AG04450 (cell line): ENCODE results near the gene IFNA14. TPM values are rescaled to one million over a fixed set of nuclear protein-coding genes. Genes with fewer than 3 reads are reported as not detected.
"Not testable (repeated sequence)": the region's sequence is repeated elsewhere in the genome, so short reads cannot be mapped to it uniquely, and the experiment has no call there.

Experiments used
- CTCF ChIA-PET: fragments of 300-600, 350-600 bp; formaldehyde crosslinking; extraction: SDS; loops from one replicate; lab custom pipeline; 2022; ENCODE audit warnings: antibody characterized with exemption, inconsistent platforms; lab: Charles Lee
- POLR2A ChIA-PET: fragments of 350-600 bp; formaldehyde crosslinking; extraction: SDS; loops from one replicate; lab custom pipeline; 2021; ENCODE audit warnings: antibody characterized with exemption, inconsistent platforms; lab: Yijun Ruan, JAX
- DNase-seq: peaks from one replicate; pipeline ENCODE4 v3.0.0-alpha.2; 2011; ENCODE audit warnings: low read depth, low spot score
- H3K27ac ChIP-seq: one replicate; pipeline ENCODE4 v1.5.1; 2012; ENCODE audit warnings: low read depth, low read length, control low read depth
- H3K27me3 ChIP-seq: one replicate; pipeline ENCODE4 v1.6.0; 2012; ENCODE audit warnings: low read length; ENCODE audit not compliant: control insufficient read depth, insufficient read depth
- H3K4me3 ChIP-seq: 2 replicates; pipeline ENCODE4 v1.5.1; 2011; ENCODE audit warnings: mild to moderate bottlenecking, low read depth, low read length, control low read depth
- H3K9me3 ChIP-seq: 2 replicates; pipeline ENCODE4 v1.5.1; 2012; ENCODE audit warnings: low read length; ENCODE audit not compliant: control insufficient read depth, insufficient read depth
- polyA plus RNA-seq: library from polyadenylated mRNA; depleted of rRNA; stranded (reverse); fragments of >200 nt; gene quantifications from 2 replicates; pipeline ENCODE4 v1.2.3, GENCODE V29; 2011
- TF ChIP-seq, protein P1 (sequence below): IDR thresholded peaks from 2 replicates; pipeline ENCODE4 v1.5.1; 2011; ENCODE audit warnings: low read depth, low read length, control low read depth, inconsistent platforms

Gene IFNA14
- polyA plus RNA-seq, 1 experiment = not detected

DNA sequence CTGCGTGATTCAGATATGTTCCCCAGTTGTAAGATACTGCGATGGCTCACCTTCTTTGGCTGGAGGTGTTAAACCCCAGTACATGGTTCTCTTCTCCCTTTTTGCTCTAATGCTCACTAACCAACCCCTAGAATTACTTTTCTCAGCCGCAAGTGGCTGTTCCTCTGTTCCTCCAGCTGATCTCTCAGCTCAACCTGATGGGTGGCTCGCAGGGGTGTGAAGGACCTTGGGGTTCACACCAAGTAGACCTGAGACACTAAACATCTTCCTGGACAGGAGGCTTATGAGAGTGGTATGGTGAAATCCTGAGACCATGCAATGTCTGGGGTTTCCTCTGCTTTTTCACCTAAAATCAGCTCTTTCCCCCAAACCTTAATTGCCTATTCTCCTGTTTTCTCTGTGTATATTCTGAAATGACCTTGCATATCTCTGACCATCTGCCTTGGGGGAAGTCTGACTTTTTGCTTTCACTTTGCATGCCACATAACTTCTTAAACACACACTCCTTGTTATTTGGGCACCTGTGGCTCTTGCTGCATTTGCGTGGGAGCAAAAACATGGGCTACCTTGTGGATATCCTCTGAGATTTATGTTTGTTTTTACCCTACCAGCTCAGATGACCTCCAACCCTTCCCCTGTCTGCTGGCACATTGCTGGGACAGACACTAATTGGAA lies 15.9 kb upstream of the IFNA14 start:
- no peak for DNase-seq
- peaks cover 17% of the 10 kb centered on the region for H3K27me3 ChIP-seq
- no peaks in the 10 kb centered on the region for H3K9me3 ChIP-seq
- ChIA-PET POLR2A (no interaction called here), CTCF (no interaction called here)
- no peak overlapping the region for H3K27ac ChIP-seq
- no peak overlapping the region for H3K4me3 ChIP-seq
- TF ChIP-seq, protein P1, sequence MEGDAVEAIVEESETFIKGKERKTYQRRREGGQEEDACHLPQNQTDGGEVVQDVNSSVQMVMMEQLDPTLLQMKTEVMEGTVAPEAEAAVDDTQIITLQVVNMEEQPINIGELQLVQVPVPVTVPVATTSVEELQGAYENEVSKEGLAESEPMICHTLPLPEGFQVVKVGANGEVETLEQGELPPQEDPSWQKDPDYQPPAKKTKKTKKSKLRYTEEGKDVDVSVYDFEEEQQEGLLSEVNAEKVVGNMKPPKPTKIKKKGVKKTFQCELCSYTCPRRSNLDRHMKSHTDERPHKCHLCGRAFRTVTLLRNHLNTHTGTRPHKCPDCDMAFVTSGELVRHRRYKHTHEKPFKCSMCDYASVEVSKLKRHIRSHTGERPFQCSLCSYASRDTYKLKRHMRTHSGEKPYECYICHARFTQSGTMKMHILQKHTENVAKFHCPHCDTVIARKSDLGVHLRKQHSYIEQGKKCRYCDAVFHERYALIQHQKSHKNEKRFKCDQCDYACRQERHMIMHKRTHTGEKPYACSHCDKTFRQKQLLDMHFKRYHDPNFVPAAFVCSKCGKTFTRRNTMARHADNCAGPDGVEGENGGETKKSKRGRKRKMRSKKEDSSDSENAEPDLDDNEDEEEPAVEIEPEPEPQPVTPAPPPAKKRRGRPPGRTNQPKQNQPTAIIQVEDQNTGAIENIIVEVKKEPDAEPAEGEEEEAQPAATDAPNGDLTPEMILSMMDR = no peak

DNA sequence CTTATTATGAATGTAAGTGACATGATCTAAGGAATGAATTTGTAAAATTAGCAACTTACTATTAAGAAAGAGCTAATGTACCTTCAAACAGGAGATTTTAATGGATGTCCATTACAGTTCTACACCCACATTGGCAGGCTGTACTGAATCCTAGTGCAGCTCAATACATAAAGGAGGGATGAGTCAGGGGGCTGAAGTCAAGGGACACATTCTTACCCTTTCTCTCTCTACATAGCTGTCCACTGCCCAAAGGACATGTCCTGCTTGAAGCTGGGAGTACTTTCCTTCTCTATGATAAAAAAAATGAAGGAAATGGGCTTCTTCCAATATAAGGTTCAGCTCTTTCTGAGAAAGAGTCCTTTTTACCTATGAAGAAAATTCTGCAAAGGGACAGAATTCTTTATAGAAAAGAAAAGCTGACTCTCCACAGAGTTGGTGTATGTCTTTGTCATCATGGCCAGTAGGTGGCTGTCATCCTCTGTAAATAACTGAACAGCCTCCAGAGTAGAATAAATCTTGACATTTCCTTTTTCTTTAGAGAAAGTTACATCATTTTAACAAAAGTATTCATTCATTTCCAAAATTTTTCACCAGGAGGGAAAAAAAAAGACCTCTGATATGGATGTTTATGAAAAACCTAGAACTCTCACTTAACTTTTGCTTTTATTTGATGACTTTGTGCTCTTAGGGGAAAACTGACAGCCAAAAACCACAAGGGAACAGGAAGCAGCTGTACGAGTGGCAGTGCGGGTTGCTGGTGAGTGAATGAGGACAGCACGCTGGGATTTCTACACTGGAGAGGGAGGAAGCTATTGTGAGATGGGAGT lies 13.1 kb upstream of the IFNA14 start:
- TF ChIP-seq, protein P1 = peak; percentile 32
- Histone ChIP-seq H3K9me3 (no peaks in the 10 kb centered on the region), H3K4me3 (no peak overlapping the region), H3K27me3 (peaks cover 17% of the 10 kb centered on the region), H3K27ac (no peak overlapping the region)
- DNase-seq = no peak
- CTCF ChIA-PET = interaction anchor here (1.1 to 1.4 kb wide), 3 partner anchors 144 to 629 kb away, joined by 3 read pairs; no protein-coding TSS in a partner anchor
- POLR2A ChIA-PET = no interaction called here

DNA sequence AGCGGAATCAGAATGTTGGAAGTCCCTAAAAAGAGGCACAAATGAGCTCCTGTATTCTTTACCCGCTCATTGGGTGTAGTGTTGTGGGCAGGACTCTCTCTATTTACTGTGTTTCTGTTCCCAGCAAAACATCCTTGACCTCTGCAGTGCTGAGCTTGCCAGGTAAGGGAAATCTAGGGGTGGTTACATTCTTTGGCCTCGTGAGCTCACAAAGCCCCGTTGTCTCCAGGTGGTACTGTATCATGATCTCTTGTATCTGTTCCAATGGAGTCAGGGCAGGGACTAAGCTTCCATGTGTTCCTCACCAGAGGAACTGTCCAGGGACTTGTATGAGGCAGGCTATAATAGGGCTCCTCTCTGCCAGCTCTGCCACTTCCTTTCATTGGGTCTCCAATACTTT lies 11.8 kb upstream of the IFNA14 start:
- Histone ChIP-seq H3K27me3 (peaks cover 13% of the 10 kb centered on the region), H3K9me3 (no peaks in the 10 kb centered on the region), H3K4me3 (no peak overlapping the region), H3K27ac (no peak overlapping the region)
- CTCF ChIA-PET = interaction anchor here (0.9 to 1.5 kb wide), 4 partner anchors 15 to 183 kb away, joined by 3 to 6 read pairs (median 4); no protein-coding TSS in a partner anchor
- POLR2A ChIA-PET = no interaction called here
- DNase-seq = no peak
- TF ChIP-seq, protein P1 = no peak

DNA sequence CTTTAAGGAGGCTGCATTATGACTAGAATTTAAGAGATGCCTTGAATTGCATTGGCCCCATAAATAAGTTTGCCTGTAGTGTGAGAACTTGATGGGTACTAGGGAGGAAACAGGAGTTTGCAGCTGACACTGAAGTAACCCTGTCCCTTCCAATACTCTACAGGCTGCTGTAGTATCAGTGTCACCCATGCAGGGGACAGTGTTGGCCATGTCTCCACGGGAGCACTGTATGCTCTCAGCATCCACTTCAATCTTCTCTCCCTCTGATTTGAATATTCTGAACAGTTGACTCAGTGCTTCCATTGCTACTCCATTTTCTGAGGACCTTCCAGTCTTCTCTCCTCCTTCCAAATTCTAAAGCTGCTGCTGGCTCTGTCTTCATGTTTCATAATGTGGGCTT lies 11.4 kb upstream of the IFNA14 start:
- POLR2A ChIA-PET = no interaction called here
- CTCF ChIA-PET = interaction anchor here (0.9 to 1.5 kb wide), 3 partner anchors 15 to 183 kb away, joined by 3 to 4 read pairs (median 3); no protein-coding TSS in a partner anchor
- Histone ChIP-seq H3K9me3 (no peaks in the 10 kb centered on the region), H3K4me3 (no peak overlapping the region), H3K27ac (no peak overlapping the region), H3K27me3 (peaks cover 9% of the 10 kb centered on the region)
- DNase-seq = no peak
- TF ChIP-seq, protein P1 = no peak

DNA sequence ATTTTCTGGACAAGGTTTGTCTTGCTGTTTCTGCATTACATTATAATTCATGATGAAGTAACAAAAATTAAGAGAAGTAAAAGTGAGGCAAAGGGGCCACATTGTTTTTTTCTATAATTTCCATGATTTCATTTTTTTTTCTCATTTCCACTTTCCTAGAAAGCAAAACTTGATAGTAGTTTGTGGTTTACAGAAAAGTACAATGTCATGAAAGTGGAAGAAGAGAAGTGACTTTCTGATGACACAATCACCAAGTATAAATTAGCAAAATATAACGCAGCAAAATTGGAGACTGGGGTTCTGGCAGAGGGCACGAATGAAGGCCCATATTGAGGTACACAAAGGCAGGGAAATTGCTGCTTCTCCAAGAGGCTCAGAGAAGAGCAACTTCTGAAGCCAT lies 5.0 kb upstream of the IFNA14 start:
- CTCF ChIA-PET = no interaction called here
- Histone ChIP-seq H3K4me3 (no peak overlapping the region), H3K27me3 (no peaks in the 10 kb centered on the region), H3K9me3 (no peaks in the 10 kb centered on the region), H3K27ac (no peak overlapping the region)
- DNase-seq = no peak
- POLR2A ChIA-PET = no interaction called here
- TF ChIP-seq, protein P1 = no peak

DNA sequence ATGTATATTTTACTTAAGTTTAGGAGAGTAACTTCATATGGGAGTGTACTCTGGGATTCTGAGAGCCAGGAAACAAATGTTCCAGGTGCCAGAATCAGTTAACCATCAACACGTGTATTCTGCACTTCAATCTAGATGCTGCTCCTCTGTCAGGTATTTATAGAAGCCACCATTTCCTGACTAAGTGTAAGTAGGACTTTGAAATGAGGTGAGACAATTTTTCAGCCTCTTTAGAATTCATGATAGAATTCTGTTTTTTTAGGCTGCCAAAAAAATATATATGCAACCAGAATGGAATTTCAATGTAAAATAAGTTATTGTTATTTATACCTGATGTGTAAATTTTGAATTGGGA lies 3.5 kb downstream of the IFNA14 start:
- CTCF ChIA-PET = interaction anchor here (0.6 to 1.5 kb wide), 19 partner anchors 14 to 1008 kb away, joined by 3 to 9 read pairs (median 3); no protein-coding TSS in a partner anchor
- H3K9me3 ChIP-seq, H3K27ac ChIP-seq, DNase-seq, H3K4me3 ChIP-seq, POLR2A ChIA-PET, H3K27me3 ChIP-seq: not testable (repeated sequence)
